H1 (cell line): ENCODE measurements around the gene LRP11.
"Not testable (repeated sequence)": the region's sequence is repeated elsewhere in the genome, so short reads cannot be mapped to it uniquely, and the experiment has no call there.

ENCODE experiments used
- BCL11A ChIP-seq, 2 experiments: IDR thresholded peaks; one replicate each; pipeline ENCODE4 v1.6.1; 2011; ENCODE audit warnings: low read depth in 2 of 2, low read length in 2 of 2, mild to moderate bottlenecking in 2 of 2
- BRCA1 ChIP-seq: IDR thresholded peaks from 2 replicates; pipeline ENCODE4 v1.6.1; 2012; ENCODE audit warnings: low read depth, low read length, improper control_type of control experiment
- EP300 ChIP-seq, 2 experiments: IDR thresholded peaks; 1 replicate in 1 of 2; 2 replicates in 1 of 2; pipeline ENCODE4 v1.6.1; 2011 to 2012; ENCODE audit warnings: low read depth in 2 of 2, low read length in 2 of 2, mild to moderate bottlenecking in 2 of 2, borderline replicate concordance in 1 of 2, inconsistent platforms in 1 of 2, moderate library complexity in 1 of 2
- HDAC2 ChIP-seq, 2 experiments: fragments of 300-600 bp in 1 of 2; sonication (generic) in 1 of 2; IDR thresholded peaks; 2 replicates each; pipeline ENCODE4 v1.6.1; 2011 to 2012; ENCODE audit warnings: low read depth in 2 of 2, low read length in 2 of 2, mild to moderate bottlenecking in 2 of 2, moderate library complexity in 2 of 2, borderline replicate concordance in 1 of 2, inconsistent platforms in 1 of 2
- JUND ChIP-seq: IDR thresholded peaks from 2 replicates; pipeline ENCODE4 v1.6.1; 2011; ENCODE audit warnings: mild to moderate bottlenecking, improper control_type of control experiment, low read length
- POLR2A ChIP-seq, 2 experiments: IDR thresholded peaks; 1 replicate in 1 of 2; 2 replicates in 1 of 2; pipeline ENCODE4 v1.6.1; 2011; ENCODE audit warnings: low read depth in 2 of 2, low read length in 2 of 2, mild to moderate bottlenecking in 2 of 2; ENCODE audit errors: control extremely low read depth in 1 of 2
- POLR2AphosphoS5 ChIP-seq: IDR thresholded peaks from 2 replicates; pipeline ENCODE4 v1.6.1; 2011; ENCODE audit warnings: low read depth, low read length
- SP1 ChIP-seq: IDR thresholded peaks from 2 replicates; pipeline ENCODE4 v1.6.1; 2011; ENCODE audit warnings: low read depth, low read length
- YY1 ChIP-seq: IDR thresholded peaks from 2 replicates; pipeline ENCODE4 v1.6.1; 2011; ENCODE audit warnings: low read depth, mild to moderate bottlenecking, low read length
- TF ChIP-seq, protein P1 (sequence below): IDR thresholded peaks from 2 replicates; pipeline ENCODE4 v1.6.1; 2011; ENCODE audit warnings: low read depth, mild to moderate bottlenecking, low read length; ENCODE audit not compliant: insufficient read depth
- TF ChIP-seq, protein P2 (sequence below), 3 experiments: IDR thresholded peaks; 1 replicate in 2 of 3; 2 replicates in 1 of 3; pipeline versions ENCODE4 v1.5.1 to v1.6.1; 2011; ENCODE audit warnings: low read length in 3 of 3, mild to moderate bottlenecking in 3 of 3, inconsistent platforms in 2 of 3, low read depth in 1 of 3, moderate library complexity in 1 of 3; ENCODE audit not compliant: insufficient read depth in 1 of 3; ENCODE audit errors: control extremely low read depth in 1 of 3

DNA sequence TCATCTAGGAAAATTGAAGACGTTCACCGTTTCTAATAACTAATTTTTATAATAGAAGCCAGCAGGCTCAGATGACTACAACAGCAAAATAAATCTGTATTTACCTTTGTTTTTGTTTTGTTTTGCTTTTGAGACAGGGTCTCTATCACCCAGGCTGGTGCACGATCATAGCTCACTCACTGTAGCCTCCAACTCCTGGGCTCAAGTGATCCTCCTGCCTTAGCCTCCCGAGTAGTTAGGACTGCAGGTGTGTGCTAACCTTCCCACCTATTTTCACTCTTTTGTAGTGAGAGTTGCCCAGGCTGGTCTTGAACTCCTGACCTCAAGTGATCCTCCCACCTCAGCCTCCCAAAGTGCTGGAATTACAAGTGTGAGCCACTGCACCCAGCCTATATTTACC is 10.1 kb downstream of the LRP11 start:
- TF ChIP-seq, protein P1, sequence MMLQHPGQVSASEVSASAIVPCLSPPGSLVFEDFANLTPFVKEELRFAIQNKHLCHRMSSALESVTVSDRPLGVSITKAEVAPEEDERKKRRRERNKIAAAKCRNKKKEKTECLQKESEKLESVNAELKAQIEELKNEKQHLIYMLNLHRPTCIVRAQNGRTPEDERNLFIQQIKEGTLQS, result not testable (repeated sequence)
- TF ChIP-seq JUND; POLR2A (IDR thresholded peaks at IDR 0.05; ENCODE audit: control extremely low read depth in 1 of 2, low read depth in 2 of 2, low read length in 2 of 2); BCL11A (IDR thresholded peaks at IDR 0.05; ENCODE audit: low read depth in 2 of 2, low read length in 2 of 2); EP300 (IDR thresholded peaks at IDR 0.05; ENCODE audit: borderline replicate concordance in 1 of 2, low read depth in 2 of 2, low read length in 2 of 2); YY1; SP1; BRCA1; POLR2AphosphoS5; HDAC2 (IDR thresholded peaks at IDR 0.05; ENCODE audit: borderline replicate concordance in 1 of 2, low read depth in 2 of 2, low read length in 2 of 2): not testable (repeated sequence)
- TF ChIP-seq, protein P2, sequence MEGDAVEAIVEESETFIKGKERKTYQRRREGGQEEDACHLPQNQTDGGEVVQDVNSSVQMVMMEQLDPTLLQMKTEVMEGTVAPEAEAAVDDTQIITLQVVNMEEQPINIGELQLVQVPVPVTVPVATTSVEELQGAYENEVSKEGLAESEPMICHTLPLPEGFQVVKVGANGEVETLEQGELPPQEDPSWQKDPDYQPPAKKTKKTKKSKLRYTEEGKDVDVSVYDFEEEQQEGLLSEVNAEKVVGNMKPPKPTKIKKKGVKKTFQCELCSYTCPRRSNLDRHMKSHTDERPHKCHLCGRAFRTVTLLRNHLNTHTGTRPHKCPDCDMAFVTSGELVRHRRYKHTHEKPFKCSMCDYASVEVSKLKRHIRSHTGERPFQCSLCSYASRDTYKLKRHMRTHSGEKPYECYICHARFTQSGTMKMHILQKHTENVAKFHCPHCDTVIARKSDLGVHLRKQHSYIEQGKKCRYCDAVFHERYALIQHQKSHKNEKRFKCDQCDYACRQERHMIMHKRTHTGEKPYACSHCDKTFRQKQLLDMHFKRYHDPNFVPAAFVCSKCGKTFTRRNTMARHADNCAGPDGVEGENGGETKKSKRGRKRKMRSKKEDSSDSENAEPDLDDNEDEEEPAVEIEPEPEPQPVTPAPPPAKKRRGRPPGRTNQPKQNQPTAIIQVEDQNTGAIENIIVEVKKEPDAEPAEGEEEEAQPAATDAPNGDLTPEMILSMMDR (IDR thresholded peaks at IDR 0.05; ENCODE audit: control extremely low read depth in 1 of 3, insufficient read depth in 1 of 3, low read depth in 1 of 3, low read length in 3 of 3), result not testable (repeated sequence)
